MM.1S (cell line): Measurements from ENCODE around the gene TNFSF13B.

ENCODE experiments used
- DNase-seq: peaks from one replicate; pipeline ENCODE4 v3.0.0-alpha.2; 2015
- H2AFZ ChIP-seq: fragments of 300-600 bp; sonication (generic); 2 replicates; pipeline ENCODE4 v1.6.0; 2016; ENCODE audit warnings: antibody characterized with exemption, low read length
- H3F3A ChIP-seq: fragments of 300-600 bp; sonication (generic); 2 replicates; pipeline ENCODE4 v1.6.1; 2016; ENCODE audit warnings: mild to moderate bottlenecking, antibody characterized with exemption, low read length, moderate library complexity, mixed read lengths; ENCODE audit not compliant: insufficient read depth
- H3K27ac ChIP-seq: fragments of 300-600 bp; sonication (generic); 2 replicates; pipeline ENCODE4 v1.5.1; 2016; ENCODE audit warnings: mild to moderate bottlenecking, low read length
- H3K27me3 ChIP-seq: fragments of 300-600 bp; sonication (generic); replicated peaks from 2 replicates; pipeline ENCODE4 v1.6.0; 2016; ENCODE audit warnings: low read length; ENCODE audit not compliant: insufficient read depth
- H3K36me3 ChIP-seq: fragments of 300-600 bp; sonication (generic); replicated peaks from 2 replicates; pipeline ENCODE4 v1.6.1; 2016; ENCODE audit warnings: mild to moderate bottlenecking, low read length, mixed read lengths; ENCODE audit not compliant: insufficient read depth
- H3K4me1 ChIP-seq: fragments of 300-600 bp; sonication (generic); 2 replicates; pipeline ENCODE4 v1.6.1; 2016; ENCODE audit warnings: low read length, mixed read lengths
- H3K4me2 ChIP-seq: fragments of 300-600 bp; sonication (generic); 2 replicates; pipeline ENCODE4 v1.6.0; 2016; ENCODE audit warnings: low read depth, low read length
- H3K4me3 ChIP-seq: fragments of 300-600 bp; sonication (generic); 2 replicates; pipeline ENCODE4 v1.5.1; 2016; ENCODE audit warnings: low read length, mixed read lengths
- H3K79me2 ChIP-seq: fragments of 300-600 bp; sonication (generic); 2 replicates; pipeline ENCODE4 v1.6.1; 2016; ENCODE audit warnings: mixed run types, low read length, mixed read lengths
- H3K9ac ChIP-seq: fragments of 300-600 bp; sonication (generic); 2 replicates; pipeline ENCODE4 v1.6.1; 2016; ENCODE audit warnings: low read length, mixed read lengths
- H3K9me2 ChIP-seq: fragments of 300-600 bp; sonication (generic); replicated peaks from 2 replicates; pipeline ENCODE4 v1.6.1; 2016; ENCODE audit warnings: mild to moderate bottlenecking, low read length, mixed read lengths; ENCODE audit not compliant: insufficient read depth
- H3K9me3 ChIP-seq: fragments of 300-600 bp; sonication (generic); replicated peaks from 2 replicates; pipeline ENCODE4 v1.6.1; 2016; ENCODE audit warnings: mild to moderate bottlenecking, low read length, mixed read lengths; ENCODE audit not compliant: insufficient read depth
- H4K20me1 ChIP-seq: fragments of 300-600 bp; sonication (generic); 2 replicates; pipeline ENCODE4 v1.6.1; 2016; ENCODE audit warnings: mild to moderate bottlenecking, low read length, moderate library complexity, mixed read lengths; ENCODE audit not compliant: insufficient read depth
- EZH2 ChIP-seq: fragments of 300-600 bp; sonication (generic); optimal IDR thresholded peaks from 2 replicates; pipeline ENCODE3; 2017; ENCODE audit warnings: low read depth, mild to moderate bottlenecking, antibody characterized with exemption, low read length, mixed read lengths
- EZH2phosphoT487 ChIP-seq: fragments of 300-600 bp; sonication (generic); IDR thresholded peaks from 2 replicates; pipeline ENCODE4 v1.6.1; 2018; ENCODE audit warnings: antibody characterized with exemption, low read length
- TF ChIP-seq, protein P1 (sequence below): fragments of 300-600 bp; sonication (generic); IDR thresholded peaks from 2 replicates; pipeline ENCODE4 v1.5.1; 2016; ENCODE audit warnings: antibody characterized with exemption, low read length, mixed read lengths

Gene TNFSF13B

GRCh38 chr13:108249150-108249549 lies 20.4 kb upstream of the TNFSF13B start:
- H4K20me1 ChIP-seq: no peaks in the 10 kb centered on the region
- no peaks in the 10 kb centered on the region for H3K9me2 ChIP-seq
- H3F3A ChIP-seq: no peaks in the 10 kb centered on the region
- H3K9ac ChIP-seq: no peak overlapping the region
- no peaks in the 10 kb centered on the region for H3K4me1 ChIP-seq
- no peaks in the 10 kb centered on the region for H3K79me2 ChIP-seq
- no peak for DNase-seq
- no peaks in the 10 kb centered on the region for H3K9me3 ChIP-seq
- TF ChIP-seq EZH2 (no peak), EZH2phosphoT487 (no peak)
- TF ChIP-seq, protein P1, sequence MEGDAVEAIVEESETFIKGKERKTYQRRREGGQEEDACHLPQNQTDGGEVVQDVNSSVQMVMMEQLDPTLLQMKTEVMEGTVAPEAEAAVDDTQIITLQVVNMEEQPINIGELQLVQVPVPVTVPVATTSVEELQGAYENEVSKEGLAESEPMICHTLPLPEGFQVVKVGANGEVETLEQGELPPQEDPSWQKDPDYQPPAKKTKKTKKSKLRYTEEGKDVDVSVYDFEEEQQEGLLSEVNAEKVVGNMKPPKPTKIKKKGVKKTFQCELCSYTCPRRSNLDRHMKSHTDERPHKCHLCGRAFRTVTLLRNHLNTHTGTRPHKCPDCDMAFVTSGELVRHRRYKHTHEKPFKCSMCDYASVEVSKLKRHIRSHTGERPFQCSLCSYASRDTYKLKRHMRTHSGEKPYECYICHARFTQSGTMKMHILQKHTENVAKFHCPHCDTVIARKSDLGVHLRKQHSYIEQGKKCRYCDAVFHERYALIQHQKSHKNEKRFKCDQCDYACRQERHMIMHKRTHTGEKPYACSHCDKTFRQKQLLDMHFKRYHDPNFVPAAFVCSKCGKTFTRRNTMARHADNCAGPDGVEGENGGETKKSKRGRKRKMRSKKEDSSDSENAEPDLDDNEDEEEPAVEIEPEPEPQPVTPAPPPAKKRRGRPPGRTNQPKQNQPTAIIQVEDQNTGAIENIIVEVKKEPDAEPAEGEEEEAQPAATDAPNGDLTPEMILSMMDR: no peak
- no peak overlapping the region for H3K4me2 ChIP-seq
- H3K4me3 ChIP-seq: no peak overlapping the region
- no peak overlapping the region for H3K27ac ChIP-seq
- no peaks in the 10 kb centered on the region for H3K36me3 ChIP-seq
- H3K27me3 ChIP-seq: no peaks in the 10 kb centered on the region
- no peak overlapping the region for H2AFZ ChIP-seq

- no peaks in the 10 kb centered on the region for H3K9me2 ChIP-seq
- no peak overlapping the region for H3K4me3 ChIP-seq
- no peak for TF ChIP-seq EZH2phosphoT487
- TF ChIP-seq, protein P1: no peak
- no peaks in the 10 kb centered on the region for H3F3A ChIP-seq
- no peak overlapping the region for H3K9ac ChIP-seq
- H3K9me3 ChIP-seq: no peaks in the 10 kb centered on the region
- H2AFZ ChIP-seq: no peak overlapping the region
- H3K79me2 ChIP-seq: no peaks in the 10 kb centered on the region
- no peaks in the 10 kb centered on the region for H3K4me1 ChIP-seq
- H3K27me3 ChIP-seq: no peaks in the 10 kb centered on the region
- no peaks in the 10 kb centered on the region for H4K20me1 ChIP-seq
- DNase-seq: no peak
- no peak overlapping the region for H3K4me2 ChIP-seq
- no peak overlapping the region for H3K27ac ChIP-seq
- H3K36me3 ChIP-seq: no peaks in the 10 kb centered on the region
These were observed 12.3 kb upstream of the TNFSF13B start for GRCh38 chr13:108257248-108257647.

DNA sequence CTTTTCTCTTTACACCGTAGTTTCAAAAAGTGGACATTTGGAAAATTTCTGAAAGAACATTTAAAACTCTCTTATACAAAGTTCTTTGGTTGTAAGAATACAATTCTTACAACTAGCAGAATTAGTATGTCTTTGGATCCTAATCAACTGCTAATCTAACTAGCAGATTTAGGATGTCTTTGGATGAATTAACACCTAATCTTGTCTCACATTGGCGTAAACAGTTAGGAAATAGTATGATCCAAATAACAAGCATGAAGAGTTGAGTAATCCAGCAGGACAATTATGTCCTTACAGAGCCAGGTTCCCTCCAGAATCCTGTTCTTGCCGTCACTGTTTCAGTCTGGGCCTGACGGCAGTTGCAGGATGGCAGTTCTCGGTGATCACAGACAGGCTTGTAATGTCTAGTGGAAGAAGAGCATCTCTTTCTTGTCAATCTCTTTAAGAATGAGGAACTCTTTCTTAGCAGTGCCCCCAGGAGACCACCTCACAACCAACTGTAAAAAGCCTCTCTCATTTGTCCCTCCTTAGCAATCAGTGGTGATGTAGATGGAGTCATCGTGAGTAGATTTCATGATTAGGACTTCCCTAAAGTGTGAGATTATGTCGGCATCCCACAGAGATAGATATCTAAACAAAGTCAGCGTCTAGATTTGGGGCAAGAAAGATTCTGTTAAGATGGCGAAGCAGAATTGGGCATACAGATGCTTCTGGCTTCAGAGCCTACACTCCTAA lies 5.7 kb upstream of the TNFSF13B start:
- no peak for TF ChIP-seq EZH2phosphoT487
- TF ChIP-seq, protein P1: no peak
- no peak for TF ChIP-seq EZH2
- Histone ChIP-seq H3K4me2 (no peak overlapping the region), H3K27ac (no peak overlapping the region)

More for the DNA sequence above, 5.7 kb upstream of the TNFSF13B start:
- no peak for DNase-seq
- Histone ChIP-seq H3K4me1 (no peaks in the 10 kb centered on the region), H3K9me3 (no peaks in the 10 kb centered on the region), H3K9ac (no peak overlapping the region), H4K20me1 (no peaks in the 10 kb centered on the region), H3K27me3 (no peaks in the 10 kb centered on the region), H3K36me3 (no peaks in the 10 kb centered on the region), H3F3A (peaks cover 1% of the 10 kb centered on the region; the same call in 1 of the 2 replicates), H3K4me3 (no peak overlapping the region), H3K9me2 (no peaks in the 10 kb centered on the region), H3K79me2 (no peaks in the 10 kb centered on the region), H2AFZ (no peak overlapping the region)
